ENCODE measurements around the gene SLC46A1. TPM values are rescaled to one million over a fixed set of nuclear protein-coding genes. Genes with fewer than 3 reads are reported as not detected.

The SLC46A1 gene
- total RNA-seq, 1 donor from 2014 or later: 6.3 TPM

DNA sequence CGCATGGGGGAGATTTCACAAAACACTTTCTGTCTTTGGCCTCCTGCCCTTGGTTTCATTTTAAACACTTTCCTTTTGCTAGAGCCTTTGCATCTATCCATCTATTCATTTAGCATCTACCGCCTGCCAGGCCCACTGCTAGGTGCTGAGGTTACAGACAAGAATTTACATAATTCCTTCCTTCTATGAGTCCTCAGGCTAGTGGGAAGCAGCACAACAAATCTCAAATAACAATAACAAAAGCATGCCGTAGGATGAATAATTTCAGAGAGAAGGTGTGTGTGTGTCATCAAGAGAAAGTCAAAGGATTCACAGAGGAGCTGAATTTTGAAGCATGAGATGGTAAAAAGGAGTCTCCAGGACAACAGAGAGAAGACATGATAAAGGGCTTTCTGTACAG lies 6.1 kb upstream of the SLC46A1 start:
- H3K4me3 Mint-ChIP-seq (ENCODE audit: unreplicated experiment): no peak overlapping the region
- H3K27ac Mint-ChIP-seq (ENCODE audit: unreplicated experiment): no peak overlapping the region
- peaks cover 2% of the 10 kb centered on the region for H3K9me3 Mint-ChIP-seq (ENCODE audit: unreplicated experiment)
- peaks cover 2% of the 10 kb centered on the region for H3K4me1 Mint-ChIP-seq (ENCODE audit: low read depth, unreplicated experiment)
- TF ChIP-seq, protein P1, sequence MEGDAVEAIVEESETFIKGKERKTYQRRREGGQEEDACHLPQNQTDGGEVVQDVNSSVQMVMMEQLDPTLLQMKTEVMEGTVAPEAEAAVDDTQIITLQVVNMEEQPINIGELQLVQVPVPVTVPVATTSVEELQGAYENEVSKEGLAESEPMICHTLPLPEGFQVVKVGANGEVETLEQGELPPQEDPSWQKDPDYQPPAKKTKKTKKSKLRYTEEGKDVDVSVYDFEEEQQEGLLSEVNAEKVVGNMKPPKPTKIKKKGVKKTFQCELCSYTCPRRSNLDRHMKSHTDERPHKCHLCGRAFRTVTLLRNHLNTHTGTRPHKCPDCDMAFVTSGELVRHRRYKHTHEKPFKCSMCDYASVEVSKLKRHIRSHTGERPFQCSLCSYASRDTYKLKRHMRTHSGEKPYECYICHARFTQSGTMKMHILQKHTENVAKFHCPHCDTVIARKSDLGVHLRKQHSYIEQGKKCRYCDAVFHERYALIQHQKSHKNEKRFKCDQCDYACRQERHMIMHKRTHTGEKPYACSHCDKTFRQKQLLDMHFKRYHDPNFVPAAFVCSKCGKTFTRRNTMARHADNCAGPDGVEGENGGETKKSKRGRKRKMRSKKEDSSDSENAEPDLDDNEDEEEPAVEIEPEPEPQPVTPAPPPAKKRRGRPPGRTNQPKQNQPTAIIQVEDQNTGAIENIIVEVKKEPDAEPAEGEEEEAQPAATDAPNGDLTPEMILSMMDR (IDR thresholded peaks at IDR 0.05; ENCODE audit: partially characterized antibody, unreplicated experiment): no peak
- no peak for DNase-seq
- H3K27me3 Mint-ChIP-seq (ENCODE audit: unreplicated experiment): peaks cover 4% of the 10 kb centered on the region
- H3K36me3 Mint-ChIP-seq (ENCODE audit: unreplicated experiment): no peaks in the 10 kb centered on the region

DNA sequence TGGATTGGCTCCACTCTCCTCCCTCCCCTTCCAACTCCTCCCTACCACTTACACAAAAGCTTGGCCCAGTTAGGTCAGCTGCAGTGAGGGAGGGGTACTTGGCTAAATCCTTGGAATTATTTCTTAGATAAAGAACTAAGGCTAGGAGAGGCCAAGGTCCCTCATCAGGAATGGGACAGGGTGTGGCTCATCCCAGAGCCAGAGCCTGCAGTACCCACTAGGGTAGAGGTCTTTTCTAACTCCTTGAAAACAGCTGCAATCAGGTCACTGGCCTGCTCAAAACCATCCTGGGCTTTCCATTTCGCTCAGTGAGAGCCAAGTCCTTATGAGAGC lies 1.9 kb upstream of the SLC46A1 start:
- peaks cover 9% of the 10 kb centered on the region for H3K9me3 Mint-ChIP-seq (ENCODE audit: unreplicated experiment)
- H3K4me1 Mint-ChIP-seq (ENCODE audit: low read depth, unreplicated experiment): peaks cover 4% of the 10 kb centered on the region
- no peak overlapping the region for H3K27ac Mint-ChIP-seq (ENCODE audit: unreplicated experiment)
- H3K4me3 Mint-ChIP-seq (ENCODE audit: unreplicated experiment): no peak overlapping the region
- DNase-seq: no peak
- no peaks in the 10 kb centered on the region for H3K36me3 Mint-ChIP-seq (ENCODE audit: unreplicated experiment)
- TF ChIP-seq, protein P1 (IDR thresholded peaks at IDR 0.05; ENCODE audit: partially characterized antibody, unreplicated experiment): no peak
- peaks cover 9% of the 10 kb centered on the region for H3K27me3 Mint-ChIP-seq (ENCODE audit: unreplicated experiment)

DNA sequence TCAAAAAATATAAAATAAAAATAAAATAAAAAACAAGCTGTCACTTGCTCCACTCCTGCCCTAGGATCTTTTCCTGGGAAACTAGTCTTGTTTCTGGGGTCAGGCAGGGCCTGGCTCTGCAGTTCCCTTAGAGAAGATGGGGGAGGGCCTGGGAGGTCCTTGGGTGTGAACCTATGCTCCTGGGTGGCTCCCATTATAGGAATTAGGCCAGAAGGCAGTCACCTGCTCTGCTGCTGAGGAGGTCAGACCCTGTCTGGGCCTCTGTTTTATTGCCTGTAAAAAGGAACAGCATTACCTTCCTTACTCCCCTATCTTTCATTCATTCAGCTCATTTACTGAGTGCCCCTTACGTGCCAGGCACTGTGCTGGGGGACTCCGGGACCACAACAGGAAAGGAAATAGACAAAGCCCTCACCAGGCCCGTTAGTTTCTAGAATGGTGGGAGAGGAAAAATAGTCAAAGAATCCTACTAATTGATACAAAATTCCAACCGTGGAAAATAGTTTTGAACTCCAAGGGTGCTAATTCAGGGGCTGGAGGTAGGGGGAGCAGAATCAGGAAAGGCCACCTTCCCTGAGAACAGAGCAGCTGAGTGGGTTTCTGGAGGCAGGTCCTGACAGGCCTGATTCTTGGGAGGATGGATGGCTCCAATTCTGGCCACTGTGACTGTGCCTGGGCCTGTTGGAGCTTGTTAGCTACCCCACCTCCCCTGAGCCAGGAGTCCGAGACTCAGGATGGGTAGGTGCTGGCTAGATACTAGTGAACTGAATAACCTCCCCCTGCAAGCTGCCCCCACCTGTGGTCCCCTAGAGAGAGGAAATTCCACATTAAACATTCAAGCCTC lies 1.3 kb upstream of the SLC46A1 start:
- Mint-ChIP-seq H3K4me3 (ENCODE audit: unreplicated experiment) (peak overlapping the region; percentile 20), H3K27me3 (ENCODE audit: unreplicated experiment) (peaks cover 9% of the 10 kb centered on the region), H3K4me1 (ENCODE audit: low read depth, unreplicated experiment) (peaks cover 4% of the 10 kb centered on the region), H3K27ac (ENCODE audit: unreplicated experiment) (no peak overlapping the region), H3K36me3 (ENCODE audit: unreplicated experiment) (no peaks in the 10 kb centered on the region), H3K9me3 (ENCODE audit: unreplicated experiment) (peaks cover 14% of the 10 kb centered on the region)
- TF ChIP-seq, protein P1 (IDR thresholded peaks at IDR 0.05; ENCODE audit: partially characterized antibody, unreplicated experiment): no peak
- no peak for DNase-seq

GRCh38 chr17:28406473-28406814 lies 432 bp upstream of the SLC46A1 start:
- DNase-seq: no peak
- peaks cover 14% of the 10 kb centered on the region for H3K9me3 Mint-ChIP-seq (ENCODE audit: unreplicated experiment)
- H3K36me3 Mint-ChIP-seq (ENCODE audit: unreplicated experiment): no peaks in the 10 kb centered on the region
- TF ChIP-seq, protein P1 (IDR thresholded peaks at IDR 0.05; ENCODE audit: partially characterized antibody, unreplicated experiment): no peak
- H3K27ac Mint-ChIP-seq (ENCODE audit: unreplicated experiment): peak overlapping the region; percentile 59
- H3K4me3 Mint-ChIP-seq (ENCODE audit: unreplicated experiment): peak overlapping the region; percentile 90
- peaks cover 4% of the 10 kb centered on the region for H3K4me1 Mint-ChIP-seq (ENCODE audit: low read depth, unreplicated experiment)
- peaks cover 11% of the 10 kb centered on the region for H3K27me3 Mint-ChIP-seq (ENCODE audit: unreplicated experiment)

- H3K4me1 Mint-ChIP-seq (ENCODE audit: low read depth, unreplicated experiment): peaks cover 4% of the 10 kb centered on the region
- peak; percentile 41 for DNase-seq
These were observed 1.0 kb downstream of the SLC46A1 start for GRCh38 chr17:28404812-28405570.

More at GRCh38 chr17:28404812-28405570, 1.0 kb downstream of the SLC46A1 start:
- H3K36me3 Mint-ChIP-seq (ENCODE audit: unreplicated experiment): no peaks in the 10 kb centered on the region
- H3K27ac Mint-ChIP-seq (ENCODE audit: unreplicated experiment): peak overlapping the region; percentile 33
- peak overlapping the region; percentile 77 for H3K4me3 Mint-ChIP-seq (ENCODE audit: unreplicated experiment)
- TF ChIP-seq, protein P1 (IDR thresholded peaks at IDR 0.05; ENCODE audit: partially characterized antibody, unreplicated experiment): no peak
- H3K27me3 Mint-ChIP-seq (ENCODE audit: unreplicated experiment): peaks cover 11% of the 10 kb centered on the region
- H3K9me3 Mint-ChIP-seq (ENCODE audit: unreplicated experiment): peaks cover 14% of the 10 kb centered on the region

Data from glutamatergic neuron (in vitro differentiated cells).